ENCODE measurements around the gene RSAD1.

The RSAD1 gene

DNA sequence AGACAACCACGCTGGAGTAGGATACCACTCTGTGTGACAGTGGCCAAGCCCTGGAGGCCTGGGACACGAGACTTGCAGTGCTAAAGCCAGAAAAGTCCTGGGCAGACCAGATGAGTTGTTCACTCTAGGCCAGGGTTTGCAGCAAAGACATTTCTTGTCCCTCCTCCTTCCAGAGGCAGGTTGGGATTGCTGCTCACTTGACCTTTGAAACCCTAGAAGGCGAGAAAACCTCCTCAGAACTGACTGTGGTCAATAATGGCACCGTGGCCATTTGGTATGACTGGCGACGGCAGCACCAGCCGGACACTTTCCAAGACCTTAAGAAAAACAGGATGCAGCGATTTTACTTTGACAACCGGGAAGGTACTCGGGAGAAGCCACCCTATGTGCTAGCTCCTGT, 44.1 kb downstream of the RSAD1 start:
- DNase-seq, result no peak

DNA sequence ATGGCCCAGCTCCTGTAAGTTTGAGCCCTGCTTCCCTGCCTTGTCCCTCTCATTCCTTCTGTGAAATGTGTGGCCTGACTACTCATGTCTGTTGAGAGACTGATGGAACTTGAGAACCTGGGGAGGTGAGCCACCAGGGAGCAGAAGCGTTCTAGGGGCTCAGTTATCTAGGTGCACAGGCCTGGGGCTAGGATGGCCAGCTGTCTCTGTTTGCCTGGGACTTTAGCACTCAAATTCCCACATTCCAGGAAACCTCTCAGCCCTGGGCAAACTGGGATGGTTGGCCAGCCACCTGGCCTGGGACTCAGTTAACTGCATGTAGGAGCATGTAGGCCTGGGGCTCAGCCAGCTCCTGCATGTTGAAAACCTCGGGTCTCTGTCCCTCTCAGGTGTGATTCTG, 44.5 kb downstream of the RSAD1 start:
- no peak for DNase-seq

GRCh38 chr17:50524838-50525237, 46.2 kb downstream of the RSAD1 start:
- DNase-seq, result no peak

DNA sequence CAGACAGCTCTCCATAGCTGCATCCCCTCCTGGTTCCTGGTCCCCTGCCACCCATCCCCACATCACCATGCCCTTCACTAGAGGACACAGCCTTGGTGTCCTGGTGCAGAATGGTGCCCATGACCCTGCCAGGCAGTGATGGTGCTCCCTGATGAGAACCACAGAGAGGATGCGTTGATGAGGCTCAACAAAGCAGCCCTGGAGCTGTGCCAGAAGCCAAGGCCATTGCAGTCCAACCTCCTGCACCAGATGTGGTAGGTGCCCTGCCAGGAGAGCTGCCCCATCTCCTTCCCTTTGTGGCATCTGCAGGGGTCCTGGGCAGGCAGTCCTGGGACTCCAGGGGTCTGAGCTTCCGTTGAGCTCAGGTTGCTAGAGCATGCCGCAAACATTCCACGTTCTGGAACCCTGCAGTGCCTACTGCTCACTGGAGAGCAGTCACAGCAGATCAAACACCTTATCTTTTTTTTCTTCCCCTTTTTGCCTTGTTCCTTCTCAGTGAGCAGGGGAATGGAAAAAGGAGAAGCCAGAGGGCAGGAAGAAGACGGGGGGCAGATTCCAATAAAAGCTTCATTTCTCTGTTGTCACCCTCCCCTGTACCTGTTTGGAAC, 48.6 kb downstream of the RSAD1 start:
- DNase-seq, result no peak

DNA sequence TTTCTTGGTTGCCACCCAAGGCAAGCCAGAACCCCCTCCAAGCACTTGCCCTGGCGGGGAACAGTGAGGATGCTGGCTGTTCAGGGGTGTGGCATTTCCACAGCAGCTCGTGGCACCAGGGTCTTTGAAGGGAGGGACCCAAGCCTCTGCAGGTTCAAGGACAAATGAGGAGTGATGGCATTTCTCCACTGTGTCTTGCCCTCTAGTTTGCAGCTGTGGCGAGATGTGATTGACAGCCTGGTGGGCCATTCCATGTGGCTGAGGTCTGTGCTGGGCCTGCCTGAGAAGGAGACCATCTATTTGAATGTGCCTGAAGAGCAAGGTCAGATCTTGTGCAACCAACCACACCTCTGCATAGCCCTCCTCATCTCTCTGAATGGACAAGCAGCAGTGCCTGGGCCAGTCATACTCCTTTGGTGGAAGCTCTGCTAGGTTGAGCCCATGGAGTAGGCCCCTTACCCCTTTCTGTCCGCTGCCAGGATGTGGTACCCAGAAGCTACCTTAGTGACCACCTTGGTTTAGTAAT, 49.4 kb downstream of the RSAD1 start:
- DNase-seq, result no peak

- no peak for DNase-seq
Observed at GRCh38 chr17:50529849-50530248, 51.2 kb downstream of the RSAD1 start.

- DNase-seq, result no peak
Observed at GRCh38 chr17:50531428-50532025, 52.9 kb downstream of the RSAD1 start.

- DNase-seq, result no peak
Observed at GRCh38 chr17:50532452-50533024, 53.9 kb downstream of the RSAD1 start, which contains the start of gene EPN3. Gene EPN3 (plus strand): TSS chr17:50532735. CDS start chr17:50536557, 3,822 bp downstream.

DNA sequence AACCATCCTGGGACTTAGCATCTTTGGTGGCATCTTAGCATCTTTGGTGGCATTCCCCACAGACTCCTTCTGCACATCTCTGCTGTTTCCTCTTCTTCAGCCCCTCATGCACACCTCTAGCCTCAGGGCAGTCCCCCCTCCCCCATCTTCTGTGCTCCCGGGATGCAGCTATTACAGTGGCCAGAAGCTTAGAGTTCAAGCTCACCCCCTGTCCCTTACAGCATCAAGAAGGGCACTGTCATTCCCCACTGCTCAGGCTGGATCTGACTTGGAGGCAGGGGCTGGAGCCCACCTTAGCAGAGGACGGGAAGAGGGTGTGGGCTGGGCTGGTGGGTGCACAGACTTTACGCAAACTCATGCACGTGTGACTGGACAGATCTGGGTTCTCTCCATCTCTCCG, 54.5 kb downstream of the RSAD1 start:
- DNase-seq, result no peak

DNA sequence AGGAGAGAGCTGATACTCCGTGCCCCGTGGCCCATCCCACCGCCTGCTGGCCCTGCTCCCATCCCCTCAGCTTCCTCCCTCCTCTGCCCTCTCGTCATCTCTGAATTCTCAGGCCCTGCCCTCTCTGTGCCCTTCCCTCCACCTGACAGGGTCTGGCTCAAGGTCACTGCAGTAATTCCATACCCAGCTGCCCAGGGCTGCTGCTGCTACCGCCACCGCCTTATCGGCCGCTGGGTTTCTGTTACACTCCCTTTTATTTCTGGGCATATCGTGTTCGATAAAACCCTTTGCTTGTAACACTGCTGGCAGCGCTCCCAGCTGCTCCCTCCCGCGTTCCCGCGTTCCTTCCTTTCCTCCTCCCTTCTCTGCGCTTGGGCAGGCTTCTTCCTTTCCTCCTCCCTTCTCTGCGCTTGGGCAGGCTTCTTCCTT, 55.1 kb downstream of the RSAD1 start:
- no peak for DNase-seq

DNA sequence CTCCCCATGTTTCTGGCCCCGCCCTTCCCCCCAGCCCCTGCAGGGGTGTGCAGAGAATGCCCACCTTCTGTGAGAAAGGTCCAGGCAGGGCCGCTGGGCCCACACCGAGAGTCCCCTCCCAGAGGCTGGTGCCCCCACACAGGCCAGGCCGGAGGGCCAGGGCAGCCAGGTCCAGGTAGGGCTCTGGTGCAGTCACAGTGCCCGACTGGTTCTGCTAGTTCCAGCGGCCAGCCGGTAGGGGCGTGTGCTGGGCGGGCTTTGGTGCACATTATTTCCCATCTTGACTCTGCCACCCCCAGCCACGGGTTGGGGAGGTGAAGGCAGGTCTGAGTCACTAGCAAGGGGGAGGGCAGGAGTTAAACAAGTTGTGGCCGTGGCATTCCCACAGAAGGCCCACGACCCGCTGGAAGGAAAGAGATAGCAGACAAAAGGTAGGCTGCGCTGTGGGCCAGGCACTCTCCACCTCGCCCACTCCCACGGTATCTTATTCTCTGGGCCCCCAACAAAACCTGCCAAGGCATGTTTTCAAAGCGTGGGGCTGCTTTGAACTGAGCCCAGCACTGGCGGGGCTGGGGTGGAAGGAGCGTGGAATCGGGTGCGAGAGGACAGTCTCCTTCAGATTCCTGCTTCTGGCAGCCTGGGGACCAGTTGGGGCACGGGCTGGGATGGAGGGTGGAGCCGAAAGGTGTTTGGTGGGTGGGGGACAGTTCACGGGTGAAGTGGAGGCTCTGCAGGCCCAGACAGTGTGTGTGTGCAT, 55.7 kb downstream of the RSAD1 start:
- DNase-seq, result no peak

GRCh38 chr17:50534979-50535326, 56.3 kb downstream of the RSAD1 start:
- no peak for DNase-seq

DNA sequence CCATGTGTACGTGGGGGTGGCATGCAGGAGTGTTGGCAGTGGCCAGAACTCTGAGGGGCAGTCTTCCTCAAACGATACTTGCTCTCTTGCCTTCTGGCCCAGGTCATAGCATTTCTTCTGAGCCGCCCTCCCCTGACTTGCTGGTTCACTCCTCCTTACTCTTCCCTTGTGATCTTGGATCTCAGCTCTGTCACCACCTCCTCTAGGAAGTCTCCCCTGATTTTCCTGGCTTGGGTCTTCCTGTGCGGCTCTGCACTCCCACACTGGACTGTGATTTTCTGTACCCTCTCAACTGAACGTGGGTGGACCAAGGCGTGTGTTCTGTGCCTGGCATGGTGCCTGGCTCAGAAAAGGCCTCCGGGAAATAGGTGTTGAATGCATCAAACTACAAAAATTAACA, 56.7 kb downstream of the RSAD1 start:
- no peak for DNase-seq

Data from NCI-H1105 (cell line).